ENCODE results near the gene MUC5AC.

DNA sequence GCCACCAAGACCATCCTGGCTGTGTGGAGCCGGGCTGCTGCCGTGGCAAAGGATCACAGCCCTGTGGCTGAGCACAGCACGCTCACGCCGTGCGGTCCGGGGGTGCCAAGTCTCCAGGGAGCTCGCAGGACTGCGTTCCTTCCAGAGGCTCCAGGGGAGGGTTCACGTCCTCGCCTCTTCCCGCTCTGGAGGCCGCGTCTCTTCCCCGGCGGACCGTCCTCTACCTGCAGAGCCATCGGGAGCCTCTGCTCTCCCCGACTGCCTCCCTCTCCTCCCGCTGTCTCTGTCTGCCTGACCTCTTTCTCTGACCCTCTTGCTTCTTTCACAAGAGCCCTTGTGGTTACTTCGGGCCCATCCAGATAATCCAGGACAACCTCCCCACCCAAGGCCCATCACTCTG is 11.4 kb upstream of the MUC5AC start:
- TF ChIP-seq, protein P1, sequence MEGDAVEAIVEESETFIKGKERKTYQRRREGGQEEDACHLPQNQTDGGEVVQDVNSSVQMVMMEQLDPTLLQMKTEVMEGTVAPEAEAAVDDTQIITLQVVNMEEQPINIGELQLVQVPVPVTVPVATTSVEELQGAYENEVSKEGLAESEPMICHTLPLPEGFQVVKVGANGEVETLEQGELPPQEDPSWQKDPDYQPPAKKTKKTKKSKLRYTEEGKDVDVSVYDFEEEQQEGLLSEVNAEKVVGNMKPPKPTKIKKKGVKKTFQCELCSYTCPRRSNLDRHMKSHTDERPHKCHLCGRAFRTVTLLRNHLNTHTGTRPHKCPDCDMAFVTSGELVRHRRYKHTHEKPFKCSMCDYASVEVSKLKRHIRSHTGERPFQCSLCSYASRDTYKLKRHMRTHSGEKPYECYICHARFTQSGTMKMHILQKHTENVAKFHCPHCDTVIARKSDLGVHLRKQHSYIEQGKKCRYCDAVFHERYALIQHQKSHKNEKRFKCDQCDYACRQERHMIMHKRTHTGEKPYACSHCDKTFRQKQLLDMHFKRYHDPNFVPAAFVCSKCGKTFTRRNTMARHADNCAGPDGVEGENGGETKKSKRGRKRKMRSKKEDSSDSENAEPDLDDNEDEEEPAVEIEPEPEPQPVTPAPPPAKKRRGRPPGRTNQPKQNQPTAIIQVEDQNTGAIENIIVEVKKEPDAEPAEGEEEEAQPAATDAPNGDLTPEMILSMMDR (IDR thresholded peaks at IDR 0.05): no peak
- TF ChIP-seq POLR2AphosphoS5 (IDR thresholded peaks at IDR 0.05; ENCODE audit: insufficient read depth in 1 of 2, low read depth in 1 of 2): no peak
